OCI-LY3 (cell line): Measurements from ENCODE around the gene GLCE.

ENCODE experiments used
- H2AFZ ChIP-seq: fragments of 200-600, 300-600 bp; shearing (Covaris generic); 2 replicates; pipeline ENCODE4 v1.6.0; 2014; ENCODE audit warnings: antibody characterized with exemption, low read depth, low read length
- H3K27ac ChIP-seq: fragments of 200-600, 300-600 bp; sonication (generic); 2 replicates; pipeline ENCODE4 v1.5.1; 2014; ENCODE audit warnings: mild to moderate bottlenecking, low read length, moderate library complexity, mixed read lengths
- H3K27me3 ChIP-seq: fragments of 200-600, 300-600 bp; sonication (generic); 2 replicates; pipeline ENCODE4 v1.6.1; 2014; ENCODE audit warnings: low read depth, low read length, mixed read lengths
- H3K36me3 ChIP-seq: fragments of 200-600, 300-600 bp; sonication (generic); replicated peaks from 2 replicates; pipeline ENCODE3; 2014; ENCODE audit warnings: low read depth, low read length, mixed read lengths
- H3K4me1 ChIP-seq: fragments of 300-600, 200-600 bp; sonication (generic); 2 replicates; pipeline ENCODE4 v1.6.1; 2014; ENCODE audit warnings: low read length, mixed read lengths
- H3K4me2 ChIP-seq: fragments of 200-600, 300-600 bp; sonication (generic); 2 replicates; pipeline ENCODE4 v1.6.1; 2014; ENCODE audit warnings: low read length, mixed read lengths
- H3K4me3 ChIP-seq: fragments of 300-600, 200-600 bp; sonication (generic); 2 replicates; pipeline ENCODE4 v1.5.1; 2014; ENCODE audit warnings: antibody characterized with exemption, mild to moderate bottlenecking, low read length, moderate library complexity
- H3K79me2 ChIP-seq: fragments of 300-600, 200-600 bp; shearing (Covaris generic); 2 replicates; pipeline ENCODE4 v1.6.1; 2014; ENCODE audit warnings: mild to moderate bottlenecking, low read length, mixed read lengths
- H3K9ac ChIP-seq: fragments of 300-600, 200-600 bp; shearing (Covaris generic); 2 replicates; pipeline ENCODE4 v1.6.0; 2014; ENCODE audit warnings: mild to moderate bottlenecking, low read length, moderate library complexity
- H3K9me3 ChIP-seq: fragments of 200-600, 300-600 bp; shearing (Covaris generic); 2 replicates; pipeline ENCODE4 v1.6.1; 2014; ENCODE audit warnings: low read length, mixed read lengths; ENCODE audit not compliant: insufficient read depth
- H4K20me1 ChIP-seq: fragments of 200-600, 300-600 bp; sonication (generic); 2 replicates; pipeline ENCODE4 v1.6.1; 2016; ENCODE audit warnings: low read length, mixed read lengths; ENCODE audit not compliant: insufficient read depth
- CTCF ChIP-seq: fragments of 200-600, 300-600 bp; sonication (generic); IDR thresholded peaks from 2 replicates; pipeline ENCODE4 v1.5.1; 2014; ENCODE audit warnings: antibody characterized with exemption, low read length, low read depth
- EZH2phosphoT487 ChIP-seq: fragments of 200-600 bp; shearing (Covaris generic); IDR thresholded peaks from 2 replicates; pipeline ENCODE4 v1.6.1; 2018; ENCODE audit warnings: antibody characterized with exemption, mixed run types, low read depth

GLCE gene

DNA sequence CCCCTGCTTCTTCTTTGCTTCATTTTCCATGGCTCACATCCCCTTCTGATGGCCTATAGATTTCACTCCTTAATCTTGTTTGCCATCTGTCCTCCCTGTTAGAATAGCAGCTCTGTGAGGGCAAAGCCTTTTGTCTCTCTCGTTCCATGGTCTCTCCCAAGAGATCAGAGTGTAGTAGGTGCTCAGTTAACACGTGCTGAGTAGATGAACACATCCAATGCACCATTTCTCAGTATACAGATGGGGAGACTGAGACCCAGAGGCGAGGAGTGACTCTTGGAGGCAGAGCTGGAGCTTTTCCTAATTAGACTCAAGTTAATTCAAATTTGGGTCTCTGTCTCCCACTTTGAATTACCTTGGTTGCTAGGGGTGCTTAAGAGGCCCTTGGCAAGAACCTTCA, 142.5 kb downstream of the GLCE start:
- no peak overlapping the region for H3K4me2 ChIP-seq
- no peak overlapping the region for H3K4me3 ChIP-seq
- no peaks in the 10 kb centered on the region for H3K4me1 ChIP-seq
- no peaks in the 10 kb centered on the region for H3K27me3 ChIP-seq
- H3K79me2 ChIP-seq: no peaks in the 10 kb centered on the region
- no peaks in the 10 kb centered on the region for H4K20me1 ChIP-seq
- no peaks in the 10 kb centered on the region for H3K9me3 ChIP-seq
- no peak overlapping the region for H3K9ac ChIP-seq
- H3K27ac ChIP-seq: no peak overlapping the region
- no peaks in the 10 kb centered on the region for H3K36me3 ChIP-seq
- H2AFZ ChIP-seq: no peak overlapping the region
- TF ChIP-seq CTCF (no peak), EZH2phosphoT487 (no peak)

DNA sequence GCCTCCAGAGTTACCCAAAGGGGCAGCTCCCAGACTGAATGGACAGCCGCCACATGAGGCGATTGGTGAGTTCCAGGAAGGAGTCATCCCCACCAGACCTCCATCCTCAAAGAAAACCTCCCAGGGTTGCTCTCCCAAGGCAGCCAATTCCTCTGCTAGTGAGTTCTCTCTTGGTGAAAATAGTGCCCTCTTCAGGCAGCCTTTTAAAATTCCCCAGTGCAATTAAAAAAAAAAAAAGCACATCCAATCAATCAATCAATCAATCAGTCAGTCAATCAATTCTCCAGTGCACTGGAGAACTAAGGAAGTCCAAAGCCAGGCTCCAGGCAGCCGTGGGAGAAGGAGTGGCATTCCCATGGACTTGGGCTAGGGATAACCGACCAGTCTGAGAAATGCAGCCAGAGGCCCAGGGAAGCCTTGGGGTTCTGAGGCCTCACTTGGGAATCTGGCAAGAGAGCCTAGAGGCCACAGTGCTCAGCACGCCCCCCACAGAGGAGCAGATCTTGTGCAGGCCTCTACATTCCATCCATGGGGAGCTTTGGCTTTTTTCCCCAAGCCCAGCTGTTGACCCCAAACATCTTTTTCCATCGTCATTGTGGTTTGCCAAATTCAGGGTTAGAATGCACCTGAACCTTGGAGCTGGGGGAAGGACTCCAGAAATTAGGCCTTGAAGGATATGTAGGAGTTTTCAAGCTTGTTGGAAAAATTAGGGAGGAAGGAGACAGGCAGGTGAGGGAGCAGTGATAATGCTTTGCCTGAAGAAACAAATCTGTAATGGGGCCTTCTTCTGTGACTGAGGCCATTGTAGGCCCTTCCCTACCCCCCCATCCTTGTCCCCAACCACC, 143.1 kb downstream of the GLCE start:
- Histone ChIP-seq H3K4me2 (no peak overlapping the region), H3K79me2 (no peaks in the 10 kb centered on the region), H3K27ac (no peak overlapping the region)

DNA sequence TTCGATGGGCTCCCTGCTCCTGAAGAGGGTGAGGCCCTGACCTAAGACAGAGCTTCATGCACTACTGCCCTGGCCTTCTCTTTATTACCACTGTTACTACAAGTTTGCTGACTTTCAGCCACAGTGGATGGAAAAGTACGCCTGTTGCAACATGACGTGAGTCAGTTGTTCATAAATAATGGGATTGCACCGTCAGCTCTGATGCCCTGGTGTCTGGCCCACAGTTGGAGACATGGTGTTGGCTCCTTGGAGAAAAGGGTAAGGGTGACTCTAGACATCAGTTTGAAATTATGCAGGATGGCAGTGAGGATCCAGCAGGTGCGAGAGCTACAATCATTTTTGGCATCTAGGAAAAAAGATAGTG, 143.7 kb downstream of the GLCE start:
- H3K27me3 ChIP-seq: no peaks in the 10 kb centered on the region
- no peaks in the 10 kb centered on the region for H3K9me3 ChIP-seq
- H3K4me1 ChIP-seq: no peaks in the 10 kb centered on the region
- H4K20me1 ChIP-seq: no peaks in the 10 kb centered on the region
- no peak overlapping the region for H3K4me3 ChIP-seq
- TF ChIP-seq EZH2phosphoT487 (no peak), CTCF (no peak)
- no peaks in the 10 kb centered on the region for H3K36me3 ChIP-seq
- H3K9ac ChIP-seq: no peak overlapping the region
- no peaks in the 10 kb centered on the region for H3K79me2 ChIP-seq
- H3K4me2 ChIP-seq: no peak overlapping the region
- H3K27ac ChIP-seq: no peak overlapping the region
- no peak overlapping the region for H2AFZ ChIP-seq

More for the DNA sequence above, 143.1 kb downstream of the GLCE start:
- TF ChIP-seq CTCF (peak; percentile 47), EZH2phosphoT487 (no peak)
- H3K4me1 ChIP-seq: no peaks in the 10 kb centered on the region
- H3K36me3 ChIP-seq: no peaks in the 10 kb centered on the region
- H3K9me3 ChIP-seq: no peaks in the 10 kb centered on the region
- H2AFZ ChIP-seq: no peak overlapping the region
- no peaks in the 10 kb centered on the region for H4K20me1 ChIP-seq
- no peaks in the 10 kb centered on the region for H3K27me3 ChIP-seq
- no peak overlapping the region for H3K4me3 ChIP-seq
- no peak overlapping the region for H3K9ac ChIP-seq

DNA sequence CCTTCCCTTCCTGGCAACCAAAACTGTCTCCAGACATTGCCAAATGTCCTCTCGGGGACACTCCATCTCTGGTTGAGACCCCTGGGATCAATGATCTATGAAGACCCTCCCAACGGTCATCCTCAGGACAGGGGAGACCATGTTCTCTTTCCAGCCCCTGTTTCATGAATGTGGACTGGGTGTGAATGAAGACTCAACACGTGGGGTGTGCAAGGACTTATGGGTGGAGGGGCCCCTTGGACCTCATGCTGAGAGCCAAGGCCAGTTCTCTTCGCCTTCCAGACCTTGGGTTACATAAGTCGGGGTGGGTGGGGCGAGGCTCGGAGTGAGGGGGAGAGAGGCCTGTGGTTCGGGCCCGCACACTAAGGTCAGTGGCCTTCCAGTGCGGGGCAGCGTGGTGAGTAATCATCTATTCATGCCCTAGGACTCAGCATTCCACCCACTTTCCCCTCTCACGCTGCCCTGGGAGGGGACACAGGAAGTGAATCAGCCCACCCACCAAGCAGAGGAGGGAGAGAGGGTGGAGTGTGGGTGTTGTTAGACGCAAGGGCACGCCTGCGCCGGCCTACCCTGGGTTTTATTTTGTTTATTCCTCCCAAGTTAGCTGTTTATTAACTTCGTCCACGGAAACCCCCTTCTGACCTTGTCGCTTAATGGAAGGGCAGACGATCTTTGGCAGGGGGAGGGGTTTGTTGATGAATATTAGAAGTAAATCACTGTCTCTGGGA, 144.9 kb downstream of the GLCE start:
- Histone ChIP-seq H3K4me1 (no peaks in the 10 kb centered on the region), H4K20me1 (no peaks in the 10 kb centered on the region), H3K9ac (no peak overlapping the region), H3K36me3 (no peaks in the 10 kb centered on the region), H3K4me2 (no peak overlapping the region), H2AFZ (no peak overlapping the region), H3K4me3 (no peak overlapping the region), H3K27me3 (no peaks in the 10 kb centered on the region), H3K9me3 (no peaks in the 10 kb centered on the region), H3K27ac (no peak overlapping the region), H3K79me2 (no peaks in the 10 kb centered on the region)
- TF ChIP-seq CTCF (no peak), EZH2phosphoT487 (no peak)
